GM20000 (cell line): ENCODE measurements around the gene C19orf12.
"Not testable (repeated sequence)": the region's sequence is repeated elsewhere in the genome, so short reads cannot be mapped to it uniquely, and the experiment has no call there.

Experiments used
- DNase-seq: peaks from one replicate; pipeline ENCODE4 v3.0.0; 2012; ENCODE audit warnings: low spot score
- TF ChIP-seq, protein P1 (sequence below): IDR thresholded peaks from 2 replicates; pipeline ENCODE4 v1.5.1; 2012; ENCODE audit warnings: mild to moderate bottlenecking, control low read depth; ENCODE audit errors: extremely low read depth, missing control alignments

Gene C19orf12

DNA sequence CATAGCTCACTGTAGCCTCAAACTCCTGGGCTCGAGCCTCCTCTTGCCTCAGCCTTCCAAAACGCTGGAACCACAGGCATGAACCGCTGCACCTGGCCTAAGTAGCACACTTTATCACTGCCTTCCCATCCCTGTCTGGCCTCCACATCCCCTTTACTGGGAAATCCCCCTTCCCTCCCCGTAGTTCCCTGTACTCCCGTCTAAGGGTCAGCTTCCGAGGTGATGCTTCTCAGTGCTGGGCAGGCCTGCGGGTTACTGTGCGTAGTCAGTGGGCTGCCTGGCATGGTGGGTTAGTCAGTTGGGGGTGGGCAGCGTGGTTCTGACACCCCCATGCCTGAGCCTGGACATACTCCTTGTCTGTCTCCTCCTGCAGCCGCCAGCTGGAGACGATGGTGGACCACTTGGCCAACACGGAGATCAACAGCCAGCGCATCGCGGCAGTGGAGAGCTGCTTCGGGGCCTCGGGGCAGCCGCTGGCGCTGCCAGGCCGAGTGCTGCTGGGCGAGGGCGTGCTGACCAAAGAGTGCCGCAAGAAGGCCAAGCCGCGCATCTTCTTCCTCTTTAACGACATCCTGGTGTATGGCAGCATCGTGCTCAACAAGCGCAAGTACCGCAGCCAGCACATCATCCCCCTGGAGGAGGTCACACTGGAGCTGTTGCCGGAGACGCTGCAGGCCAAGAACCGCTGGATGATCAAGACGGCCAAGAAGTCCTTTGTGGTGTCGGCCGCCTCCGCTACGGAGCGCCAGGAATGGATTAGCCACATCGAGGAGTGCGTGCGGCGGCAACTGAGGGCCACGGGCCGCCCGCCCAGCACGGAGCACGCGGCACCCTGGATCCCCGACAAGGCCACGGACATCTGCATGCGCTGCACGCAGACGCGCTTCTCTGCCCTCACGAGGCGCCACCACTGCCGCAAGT lies 41.4 kb downstream of the C19orf12 start:
- TF ChIP-seq, protein P1, sequence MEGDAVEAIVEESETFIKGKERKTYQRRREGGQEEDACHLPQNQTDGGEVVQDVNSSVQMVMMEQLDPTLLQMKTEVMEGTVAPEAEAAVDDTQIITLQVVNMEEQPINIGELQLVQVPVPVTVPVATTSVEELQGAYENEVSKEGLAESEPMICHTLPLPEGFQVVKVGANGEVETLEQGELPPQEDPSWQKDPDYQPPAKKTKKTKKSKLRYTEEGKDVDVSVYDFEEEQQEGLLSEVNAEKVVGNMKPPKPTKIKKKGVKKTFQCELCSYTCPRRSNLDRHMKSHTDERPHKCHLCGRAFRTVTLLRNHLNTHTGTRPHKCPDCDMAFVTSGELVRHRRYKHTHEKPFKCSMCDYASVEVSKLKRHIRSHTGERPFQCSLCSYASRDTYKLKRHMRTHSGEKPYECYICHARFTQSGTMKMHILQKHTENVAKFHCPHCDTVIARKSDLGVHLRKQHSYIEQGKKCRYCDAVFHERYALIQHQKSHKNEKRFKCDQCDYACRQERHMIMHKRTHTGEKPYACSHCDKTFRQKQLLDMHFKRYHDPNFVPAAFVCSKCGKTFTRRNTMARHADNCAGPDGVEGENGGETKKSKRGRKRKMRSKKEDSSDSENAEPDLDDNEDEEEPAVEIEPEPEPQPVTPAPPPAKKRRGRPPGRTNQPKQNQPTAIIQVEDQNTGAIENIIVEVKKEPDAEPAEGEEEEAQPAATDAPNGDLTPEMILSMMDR = no peak
- no peak for DNase-seq

DNA sequence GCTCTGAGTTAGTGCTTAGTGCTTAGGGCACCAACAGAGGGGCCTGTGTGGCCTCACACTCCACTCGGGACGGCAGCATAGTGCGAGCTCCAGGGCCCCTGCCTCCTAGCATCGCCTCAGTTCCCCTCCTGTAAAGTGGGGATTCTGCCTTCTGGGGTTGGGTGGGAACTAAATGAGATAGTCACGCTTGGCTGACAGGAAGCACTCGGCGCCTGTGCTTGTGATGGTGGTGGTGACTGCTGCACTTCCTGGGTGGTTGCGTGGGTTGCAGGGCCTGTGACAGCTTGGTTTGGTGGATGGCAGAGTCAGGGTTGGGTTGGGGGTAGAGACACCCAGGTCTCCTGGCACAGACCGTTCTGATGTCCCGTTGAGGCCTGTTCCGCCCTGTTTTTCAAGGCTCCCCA lies 42.1 kb downstream of the C19orf12 start:
- peak; percentile 77 for DNase-seq
- TF ChIP-seq, protein P1 = no peak

DNA sequence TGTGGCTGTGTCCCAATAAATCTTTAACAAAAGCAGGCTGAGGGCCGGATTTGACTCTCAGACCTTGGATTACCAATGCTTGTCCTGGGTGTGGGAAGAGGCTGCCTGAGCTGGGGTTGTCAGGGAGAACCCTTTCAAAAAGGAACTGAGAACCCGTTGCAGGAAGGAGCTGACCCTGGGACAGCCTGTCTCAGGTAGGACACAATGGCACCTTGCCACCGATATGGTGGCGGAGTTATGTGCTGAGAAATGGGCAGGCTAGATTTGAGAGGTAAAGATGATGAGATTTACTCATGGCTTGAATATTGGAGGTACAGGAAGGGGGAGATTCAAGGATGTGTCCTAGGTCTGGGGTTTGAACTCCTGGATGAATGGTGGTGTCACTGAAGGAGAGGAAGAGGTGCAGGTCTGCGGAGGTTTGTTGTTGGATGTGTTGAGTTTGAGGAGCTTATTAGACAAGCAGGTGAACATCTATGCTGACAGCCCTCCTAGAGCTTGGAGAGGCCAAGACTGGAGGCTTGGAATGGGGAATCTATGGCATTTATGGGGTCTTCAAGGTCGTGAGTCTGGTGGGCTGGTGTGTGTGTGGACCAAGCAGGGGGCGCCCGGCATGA lies 42.6 kb downstream of the C19orf12 start:
- TF ChIP-seq, protein P1 = no peak
- no peak for DNase-seq

DNA sequence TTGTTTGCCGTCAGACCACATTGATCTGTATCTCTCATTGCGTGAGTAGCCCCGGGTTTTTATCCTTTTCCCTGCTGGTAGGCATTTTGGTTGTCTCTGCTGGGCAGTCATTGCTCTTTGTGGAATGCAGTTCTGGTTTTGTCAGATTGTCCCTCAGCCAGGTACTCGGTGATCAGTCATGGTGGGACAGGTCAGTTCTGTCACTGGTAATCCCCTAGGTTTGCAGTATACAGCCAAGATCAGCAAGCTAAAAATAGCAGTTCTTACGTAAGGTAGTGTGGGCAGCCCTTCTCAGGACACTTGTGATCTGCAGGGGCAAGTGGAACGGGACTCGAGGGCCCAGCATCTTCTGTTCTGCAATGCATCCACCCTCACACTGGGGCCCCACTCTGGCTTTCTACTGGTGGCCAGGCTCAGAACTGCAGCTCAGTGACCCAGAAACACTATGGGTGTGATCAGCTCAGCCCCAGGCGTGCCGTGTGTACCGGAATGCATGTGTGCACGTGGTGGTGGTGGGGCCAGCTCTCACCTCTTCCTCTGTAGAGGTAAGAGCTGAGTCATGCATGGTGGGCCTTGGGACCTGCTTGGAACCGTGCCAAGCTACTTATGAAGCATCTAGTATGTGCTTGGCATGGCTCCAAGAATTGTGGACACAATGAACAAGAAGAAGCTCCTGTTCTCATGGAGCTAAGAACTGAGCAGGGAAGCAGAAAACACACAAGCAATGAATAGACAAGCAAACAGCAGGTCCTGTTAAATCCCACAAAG lies 43.5 kb downstream of the C19orf12 start:
- peak; percentile 81 for DNase-seq

DNA sequence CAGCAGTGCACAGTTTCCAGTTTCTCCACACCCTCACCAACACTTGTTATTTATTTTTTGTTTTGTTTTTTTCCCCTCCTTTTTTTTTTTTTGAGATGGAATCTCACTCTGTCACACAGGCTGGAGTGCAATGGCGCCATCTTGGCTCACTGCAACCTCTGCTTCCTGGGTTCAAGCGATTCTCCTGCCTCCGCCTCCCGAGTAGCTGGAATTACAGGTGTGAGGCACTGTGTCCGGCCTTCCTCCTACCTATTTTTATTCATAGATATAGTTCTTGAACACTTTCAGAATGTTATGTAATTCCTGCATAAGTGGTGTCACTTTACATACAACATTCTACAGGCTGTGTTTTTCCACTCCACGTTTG lies 44.1 kb downstream of the C19orf12 start:
- not testable (repeated sequence) for DNase-seq

More for the DNA sequence above, 43.5 kb downstream of the C19orf12 start:
- TF ChIP-seq, protein P1 = peak; percentile 5

DNA sequence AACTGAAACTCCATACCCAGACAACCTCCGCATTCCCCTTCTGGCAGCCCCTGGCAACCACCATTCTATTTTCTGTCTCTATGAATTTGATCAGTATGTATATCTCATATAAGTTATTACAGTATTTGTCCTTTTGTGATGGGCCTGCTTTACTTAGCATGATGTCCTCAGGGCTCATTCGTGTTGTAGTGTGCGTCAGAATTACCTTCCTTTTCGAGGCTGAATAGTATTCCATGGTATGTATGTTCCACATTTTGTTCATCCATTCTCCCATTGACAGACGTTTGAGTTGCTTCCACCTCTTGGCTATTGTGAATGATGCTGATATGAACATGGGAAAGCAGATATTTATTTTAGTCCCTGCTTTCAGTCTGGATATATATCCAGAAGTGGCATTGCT lies 44.8 kb downstream of the C19orf12 start:
- no peak for DNase-seq
- TF ChIP-seq, protein P1 = no peak

DNA sequence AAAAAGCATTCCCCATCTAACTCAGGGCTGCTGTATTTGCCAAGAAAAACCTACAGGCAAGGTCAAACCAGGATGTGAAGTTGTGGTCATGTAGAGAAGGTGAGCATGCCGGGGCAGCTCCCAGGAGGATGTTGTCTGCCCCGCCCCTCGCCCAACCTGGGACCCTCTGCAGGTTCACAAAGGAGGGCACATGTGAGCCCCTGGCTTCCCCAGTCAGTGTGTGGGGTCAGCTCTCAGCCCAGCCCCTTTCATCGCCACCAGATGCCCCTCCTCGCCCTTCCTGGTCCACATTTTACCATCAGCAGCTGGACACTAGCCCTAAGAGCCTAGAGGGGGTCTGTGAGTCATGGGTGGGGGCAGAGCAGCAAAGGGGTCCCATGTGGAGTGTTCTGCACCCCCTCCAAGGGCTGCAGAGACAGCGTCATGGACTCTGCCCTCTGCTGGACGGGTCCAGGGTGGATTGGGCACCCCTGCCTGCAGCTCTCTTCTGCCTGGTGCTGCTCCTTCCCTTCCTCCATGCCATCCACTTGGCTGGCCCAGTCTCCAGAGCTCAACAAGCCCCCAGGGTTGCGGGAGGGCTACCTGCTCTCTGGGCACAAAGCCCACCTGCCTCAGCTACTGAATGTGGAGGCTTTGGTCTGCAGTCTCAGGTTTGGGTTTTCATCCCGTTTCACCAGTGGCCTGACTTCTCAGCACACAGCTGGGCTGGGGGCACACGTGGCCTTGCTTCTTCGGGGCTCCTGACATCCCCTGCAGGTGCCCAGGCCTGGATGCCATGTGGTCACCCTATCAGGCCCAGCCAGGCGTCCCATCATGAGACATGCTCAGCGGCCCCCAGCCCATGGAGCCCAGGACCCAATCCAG lies 46.1 kb downstream of the C19orf12 start:
- TF ChIP-seq, protein P1 = no peak
- no peak for DNase-seq
